ENCODE results near the gene ANTXRL.

- TF ChIP-seq REST (IDR thresholded peaks at IDR 0.05; ENCODE audit: insufficient replicate concordance, low read depth), result no peak
- TF ChIP-seq CTCF (IDR thresholded peaks at IDR 0.05; ENCODE audit: insufficient read depth, low read length), result no peak
These were observed 22.9 kb upstream of the ANTXRL start for GRCh38 chr10:46263831-46264268.

Measured in HL-60 (cell line).